Esophagus squamous epithelium (tissue), 5 donors: ENCODE measurements around the gene SETD4. TPM values are rescaled to one million over a fixed set of nuclear protein-coding genes. Genes with fewer than 3 reads are reported as not detected.

Experiments used
- DNase-seq: peaks from one replicate; lab custom pipeline; 2025; lab: John Stamatoyannopoulos, UW
- H3K27ac ChIP-seq, 4 donors: fragments of 200-600 bp; sonication (generic); one replicate each; pipeline ENCODE4 v1.5.1; 2016 to 2019; ENCODE audit warnings: mild to moderate bottlenecking in 1 of 4
- H3K27me3 ChIP-seq, 4 donors: fragments of 200-600 bp; sonication (generic); 1 replicate in 3 of 4; 2 replicates in 1 of 4; pipeline versions ENCODE4 v1.5.1 to v1.6.0; 2017 to 2021; ENCODE audit warnings: antibody characterized with exemption in 1 of 4
- H3K36me3 ChIP-seq, 3 donors: fragments of 200-600 bp; sonication (generic); one replicate each; pipeline ENCODE4 v1.5.1; 2016 to 2019
- H3K4me1 ChIP-seq, 3 donors: fragments of 200-600 bp; sonication (generic); one replicate each; pipeline ENCODE4 v1.5.1; 2017 to 2019
- H3K4me3 ChIP-seq, 4 donors: fragments of 200-600 bp; sonication (generic); 1 replicate in 3 of 4; 2 replicates in 1 of 4; pipeline ENCODE4 v1.5.1; 2016 to 2019; ENCODE audit warnings: mild to moderate bottlenecking in 2 of 4, moderate library complexity in 1 of 4
- H3K9me3 ChIP-seq, 3 donors: fragments of 200-600 bp; sonication (generic); one replicate each; pipeline ENCODE4 v1.5.1; 2016 to 2019
- CTCF ChIP-seq, 6 experiments: fragments of 450-650 bp in 4 of 6; fragments of 200-600 bp in 2 of 6; sonication (generic) in 2 of 6; IDR thresholded peaks; one replicate each; pipeline ENCODE4 v1.5.1; 2016 to 2019; ENCODE audit warnings: antibody characterized with exemption in 6 of 6, mild to moderate bottlenecking in 4 of 6, moderate library complexity in 4 of 6
- POLR2A ChIP-seq, 4 donors: fragments of 450-650 bp; IDR thresholded peaks; one replicate each; pipeline ENCODE4 v1.6.1; 2017; ENCODE audit warnings: antibody characterized with exemption in 4 of 4, mild to moderate bottlenecking in 4 of 4, moderate library complexity in 3 of 4
- WGBS, 2 donors: methylation state at CpG; one replicate each; pipeline ENCODE4 v1.1.5; 2018; 5-methylcytosine and 5-hydroxymethylcytosine counted together
- intact Hi-C: fragments of 100-400 bp; cut with DNase I; formaldehyde crosslinking; loops from one replicate; pipeline ENCODE4 v1.15.0; 2022
- total RNA-seq, 4 donors: library from RNA; depleted of rRNA; stranded (reverse); fragments of >200 nt; gene quantifications; one replicate each; pipeline ENCODE4 v1.1.0, GENCODE V29; 2016
- donor health status: DM: yes; HTN: yes; CAD: no.

The SETD4 gene
- total RNA-seq, 4 donors from 2014 or later, result 9.9 to 30.1 (median 14.6) TPM

DNA sequence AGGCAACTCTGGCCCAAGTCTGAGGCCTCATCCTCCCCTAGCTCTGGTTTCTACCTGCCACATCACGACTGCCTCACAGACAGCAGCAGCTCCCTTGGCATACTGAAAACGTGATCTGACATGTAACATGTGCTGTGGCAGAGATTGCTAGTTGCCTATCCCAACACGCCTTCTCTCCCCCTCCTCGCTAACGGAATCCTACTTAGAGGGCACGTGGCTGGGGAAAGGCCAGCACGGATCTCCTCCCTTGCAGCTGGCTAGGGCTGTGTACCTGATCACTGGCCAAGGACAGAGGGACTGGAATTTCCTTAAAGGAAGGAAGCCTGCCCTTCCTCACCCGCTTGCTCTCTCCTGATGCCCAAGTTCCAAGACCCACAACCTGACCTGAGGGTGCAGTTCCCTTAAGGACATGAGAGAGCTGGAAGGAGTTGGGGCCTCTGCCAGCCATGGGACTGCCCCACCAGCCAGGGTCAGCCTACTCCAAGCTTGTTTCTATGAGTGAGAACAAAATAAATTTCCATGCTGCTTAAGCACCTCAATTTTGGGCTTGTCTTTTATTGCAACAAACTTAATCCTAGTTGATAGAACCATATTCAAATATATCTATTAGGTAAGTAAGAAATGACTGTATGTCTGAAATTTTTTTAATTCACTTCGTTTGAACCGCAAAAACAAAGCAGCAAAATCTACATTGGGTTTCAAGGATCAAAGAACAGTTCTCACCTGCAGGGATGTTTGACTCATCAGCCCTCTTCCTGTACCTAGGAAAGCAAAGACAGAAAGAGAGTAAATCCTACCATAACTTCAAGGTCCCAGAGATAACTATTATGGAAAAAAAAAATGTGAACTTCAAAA is 7.2 kb downstream of the SETD4 start:
- no peak overlapping the region for H3K4me3 ChIP-seq
- intact Hi-C loops, result loop anchor here (10.0 kb wide), 1 partner anchor 62 kb away; no protein-coding TSS in a partner anchor
- no peak for DNase-seq
- TF ChIP-seq CTCF (IDR thresholded peaks at IDR 0.05) (no peak), POLR2A (IDR thresholded peaks at IDR 0.05) (no peak)
- peaks cover 21 to 99% (median 30%) of the 10 kb centered on the region in 3 donors for H3K36me3 ChIP-seq
- H3K9me3 ChIP-seq, result no peaks in the 10 kb centered on the region
- WGBS, 2 donors, result 17 to 52% methylated on average over 9 to 10 of the region's 10 CpGs
- peak overlapping the region; percentile 62 to 80 (median 76) for H3K27ac ChIP-seq
- no peaks in the 10 kb centered on the region for H3K27me3 ChIP-seq
- peaks cover 7 to 39% (median 16%) of the 10 kb centered on the region in 3 donors for H3K4me1 ChIP-seq

DNA sequence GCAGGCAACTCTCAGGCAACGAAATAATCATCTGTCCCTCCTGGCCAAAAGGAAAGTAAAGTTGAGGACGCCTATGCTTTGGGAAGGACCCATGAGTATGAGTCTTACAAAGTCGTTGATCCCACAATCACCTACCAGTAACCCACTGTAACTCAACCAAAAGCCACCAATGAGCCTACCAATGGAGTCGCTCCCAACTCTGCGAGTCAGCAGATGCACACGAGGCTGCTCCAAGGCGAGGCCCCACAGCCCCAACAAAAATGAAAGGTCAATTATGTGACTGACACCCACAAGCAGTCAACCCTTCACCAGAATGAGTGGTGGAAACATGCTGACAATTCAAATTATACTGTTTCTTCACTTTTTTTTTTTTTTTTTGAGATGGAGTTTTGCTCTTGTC is 12.0 kb downstream of the SETD4 start:
- DNase-seq, result no peak
- Histone ChIP-seq H3K4me1 (peaks cover 2 to 13% (median 8%) of the 10 kb centered on the region in 3 donors), H3K9me3 (no peaks in the 10 kb centered on the region), H3K4me3 (no peak overlapping the region), H3K36me3 (peaks cover 12 to 98% (median 28%) of the 10 kb centered on the region in 3 donors), H3K27me3 (no peaks in the 10 kb centered on the region), H3K27ac (no peak overlapping the region)
- intact Hi-C loops, result no loop called here
- 92 to 95% methylated on average over 7 of the region's 7 CpGs for WGBS, 2 donors
- TF ChIP-seq POLR2A (IDR thresholded peaks at IDR 0.05) (no peak), CTCF (IDR thresholded peaks at IDR 0.05) (no peak)

DNA sequence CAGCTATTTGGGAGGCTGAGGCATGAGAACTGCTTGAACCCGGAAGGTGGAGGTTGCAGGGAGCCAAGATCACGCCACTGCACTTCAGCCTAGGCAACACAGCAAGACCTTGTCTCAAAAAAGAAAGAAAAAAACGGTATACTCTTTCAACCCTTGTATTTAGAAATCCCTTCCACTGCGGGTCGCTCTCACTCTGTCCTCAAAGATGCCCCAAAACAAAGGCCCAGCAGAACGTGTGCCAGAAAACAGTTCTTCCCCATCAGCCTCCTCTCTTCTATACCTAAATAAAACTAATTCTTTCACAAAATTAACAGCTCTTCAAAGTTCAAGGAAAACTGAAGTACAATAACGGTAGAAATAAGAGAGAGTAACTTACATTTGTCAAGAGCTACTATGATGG is 13.2 kb downstream of the SETD4 start:
- Histone ChIP-seq H3K36me3 (peaks cover 12 to 99% (median 33%) of the 10 kb centered on the region in 3 donors), H3K27me3 (no peaks in the 10 kb centered on the region), H3K4me3 (no peak overlapping the region), H3K27ac (no peak overlapping the region), H3K9me3 (no peaks in the 10 kb centered on the region), H3K4me1 (peaks cover 0 to 1% (median 0%) of the 10 kb centered on the region in 3 donors)
- intact Hi-C loops, result no loop called here
- DNase-seq, result no peak
- no peak for TF ChIP-seq POLR2A (IDR thresholded peaks at IDR 0.05)
- TF ChIP-seq CTCF (IDR thresholded peaks at IDR 0.05), result no peak
- 76 to 86% methylated on average over 7 of the region's 7 CpGs for WGBS, 2 donors

GRCh38 chr21:36045993-36046392 is 14.3 kb downstream of the SETD4 start:
- H3K27me3 ChIP-seq, result no peaks in the 10 kb centered on the region
- H3K27ac ChIP-seq, result no peak overlapping the region
- DNase-seq, result no peak
- 52 to 55% methylated on average over 1 of the region's 1 CpG for WGBS, 2 donors
- no peak for TF ChIP-seq POLR2A (IDR thresholded peaks at IDR 0.05)
- H3K4me1 ChIP-seq, result no peaks in the 10 kb centered on the region
- H3K36me3 ChIP-seq, result peaks cover 12 to 99% (median 26%) of the 10 kb centered on the region in 3 donors
- intact Hi-C loops, result no loop called here
- H3K4me3 ChIP-seq, result no peak overlapping the region
- no peaks in the 10 kb centered on the region for H3K9me3 ChIP-seq

DNA sequence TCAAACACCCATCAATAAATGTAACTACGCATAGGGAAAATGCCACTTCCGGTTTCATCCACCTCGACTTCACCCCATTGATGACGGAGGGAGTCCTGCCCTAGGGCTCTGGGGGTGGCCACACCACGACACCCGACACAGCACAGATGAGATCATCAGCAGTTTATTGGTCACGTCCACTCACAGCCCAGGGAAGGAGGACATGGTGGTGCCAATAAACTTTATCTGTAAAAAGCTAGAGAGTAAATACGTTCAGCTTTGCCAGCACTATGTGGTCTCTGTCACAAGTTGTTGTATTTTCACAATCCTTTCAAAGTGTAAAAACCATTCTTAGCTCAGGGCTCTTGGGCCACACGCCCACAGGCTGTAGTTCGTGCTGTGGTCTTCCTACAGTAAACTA is 16.3 kb downstream of the SETD4 start:
- H3K9me3 ChIP-seq, result no peaks in the 10 kb centered on the region
- no peak overlapping the region for H3K4me3 ChIP-seq
- peaks cover 0 to 17% (median 0%) of the 10 kb centered on the region in 3 donors for H3K4me1 ChIP-seq
- H3K36me3 ChIP-seq, result peaks cover 12 to 99% (median 26%) of the 10 kb centered on the region in 3 donors
- no peak for TF ChIP-seq POLR2A (IDR thresholded peaks at IDR 0.05)
- H3K27ac ChIP-seq, result no peak overlapping the region
- DNase-seq, result no peak
- H3K27me3 ChIP-seq, result no peaks in the 10 kb centered on the region
- WGBS, 2 donors, result 70 to 91% methylated on average over 10 of the region's 10 CpGs
- intact Hi-C loops, result no loop called here

GRCh38 chr21:36041910-36042309 is 18.4 kb downstream of the SETD4 start:
- H3K27me3 ChIP-seq, result no peaks in the 10 kb centered on the region
- H3K36me3 ChIP-seq, result peaks cover 12 to 99% (median 22%) of the 10 kb centered on the region in 3 donors
- no peaks in the 10 kb centered on the region for H3K9me3 ChIP-seq
- intact Hi-C loops, result no loop called here
- no peak overlapping the region for H3K27ac ChIP-seq
- peaks cover 0 to 32% (median 7%) of the 10 kb centered on the region in 3 donors for H3K4me1 ChIP-seq
- H3K4me3 ChIP-seq, result no peak overlapping the region
- WGBS, 2 donors, result 71 to 88% methylated on average over 1 of the region's 1 CpG
- no peak for DNase-seq
- TF ChIP-seq CTCF (IDR thresholded peaks at IDR 0.05) (no peak), POLR2A (IDR thresholded peaks at IDR 0.05) (no peak)
